ENCODE data around the gene ARMC12.
"Not testable (repeated sequence)": the region's sequence is repeated elsewhere in the genome, so short reads cannot be mapped to it uniquely, and the experiment has no call there.

The ARMC12 gene

DNA sequence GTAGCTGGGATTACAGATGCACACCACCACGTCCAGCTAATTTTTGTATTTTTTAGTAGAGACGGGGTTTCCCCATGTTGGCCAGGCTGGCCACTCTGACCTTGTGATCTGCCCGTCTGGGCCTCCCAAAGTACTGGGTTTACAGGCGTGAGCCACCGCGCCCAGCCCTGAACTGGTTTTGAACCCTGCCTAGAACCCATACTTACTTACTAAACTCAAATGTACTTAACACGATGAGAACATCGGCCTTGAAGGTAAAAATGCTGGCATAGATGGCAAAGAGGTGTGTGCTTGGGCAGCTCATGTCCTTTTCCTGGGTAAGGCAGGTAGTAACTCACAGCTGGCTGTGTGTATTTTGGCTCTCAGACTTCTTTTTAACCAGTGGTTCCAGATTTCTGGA, 3.2 kb upstream of the ARMC12 start:
- no peak for DNase-seq

DNA sequence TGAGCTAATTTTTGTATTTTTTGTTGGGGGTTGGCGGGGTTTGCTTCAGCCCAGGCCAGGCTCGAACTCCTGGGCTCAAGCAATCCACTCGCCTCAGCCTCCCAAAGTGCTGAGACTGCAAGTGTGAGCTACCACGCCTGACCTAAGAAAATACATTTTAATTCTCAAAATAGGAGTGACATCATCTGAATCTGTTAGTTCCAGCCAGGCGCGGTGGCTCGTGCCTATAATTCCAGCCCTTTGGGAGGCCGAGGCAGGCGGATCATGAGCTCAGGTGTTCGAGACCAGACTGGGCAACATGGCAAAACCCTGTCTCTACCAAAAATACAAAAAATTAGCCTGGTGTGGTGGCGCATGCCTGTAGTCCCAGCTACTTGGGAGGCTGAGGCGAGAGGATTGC, 2.5 kb upstream of the ARMC12 start:
- DNase-seq: not testable (repeated sequence)

DNA sequence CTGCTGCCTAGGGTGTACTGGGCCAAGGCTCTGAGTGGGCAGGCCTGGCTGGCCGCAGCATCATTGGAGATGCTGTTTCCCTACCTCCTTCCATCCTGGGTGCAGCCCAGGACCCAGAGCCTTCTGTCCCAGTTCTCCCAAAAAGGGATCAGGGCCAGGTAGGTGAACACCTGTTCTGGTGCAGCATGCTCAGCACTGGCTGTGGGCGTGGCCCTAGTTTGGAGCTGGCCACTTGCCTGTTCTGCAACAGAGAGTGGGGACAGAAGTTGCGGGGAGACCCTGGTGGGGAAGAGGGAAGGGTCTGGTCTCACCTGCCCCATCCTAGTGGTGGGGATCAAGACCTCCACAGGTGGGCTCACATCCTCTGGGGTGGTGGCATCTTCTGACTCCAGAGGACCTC, 1.4 kb upstream of the ARMC12 start:
- no peak for DNase-seq

DNA sequence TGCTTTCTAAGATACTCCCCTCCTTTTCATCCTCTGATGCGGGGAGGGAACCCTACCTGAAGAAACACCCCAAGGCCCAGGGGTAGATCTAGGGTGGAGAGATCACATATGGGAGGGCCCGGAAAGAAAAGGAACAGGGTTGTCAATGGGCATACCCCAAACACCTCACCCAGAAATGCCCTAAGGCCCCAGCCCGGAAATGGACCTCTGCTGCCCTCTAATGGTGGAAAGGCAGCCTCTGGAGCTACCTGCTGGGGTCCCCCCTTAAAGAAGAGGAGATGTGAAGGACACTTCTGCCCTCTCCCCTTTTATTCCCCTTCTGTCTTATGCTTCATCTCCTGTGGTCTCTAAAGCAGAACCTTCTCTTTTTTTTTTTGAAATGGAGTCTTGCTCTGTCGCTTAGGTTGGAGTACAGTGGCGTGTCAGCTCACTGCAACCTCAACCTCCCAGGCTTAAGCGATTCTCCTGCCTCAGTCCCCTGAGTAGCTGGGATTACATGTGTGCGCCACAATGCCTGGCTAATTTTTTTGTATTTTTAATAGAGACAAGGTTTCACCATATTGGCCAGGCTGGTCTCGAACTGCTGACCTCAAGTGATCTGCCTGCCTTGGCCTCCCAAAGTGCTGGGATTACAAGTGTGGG, 458 bp upstream of the ARMC12 start:
- DNase-seq: peak in 43 of 56 donors; percentile 12 to 84 (median 55)

DNA sequence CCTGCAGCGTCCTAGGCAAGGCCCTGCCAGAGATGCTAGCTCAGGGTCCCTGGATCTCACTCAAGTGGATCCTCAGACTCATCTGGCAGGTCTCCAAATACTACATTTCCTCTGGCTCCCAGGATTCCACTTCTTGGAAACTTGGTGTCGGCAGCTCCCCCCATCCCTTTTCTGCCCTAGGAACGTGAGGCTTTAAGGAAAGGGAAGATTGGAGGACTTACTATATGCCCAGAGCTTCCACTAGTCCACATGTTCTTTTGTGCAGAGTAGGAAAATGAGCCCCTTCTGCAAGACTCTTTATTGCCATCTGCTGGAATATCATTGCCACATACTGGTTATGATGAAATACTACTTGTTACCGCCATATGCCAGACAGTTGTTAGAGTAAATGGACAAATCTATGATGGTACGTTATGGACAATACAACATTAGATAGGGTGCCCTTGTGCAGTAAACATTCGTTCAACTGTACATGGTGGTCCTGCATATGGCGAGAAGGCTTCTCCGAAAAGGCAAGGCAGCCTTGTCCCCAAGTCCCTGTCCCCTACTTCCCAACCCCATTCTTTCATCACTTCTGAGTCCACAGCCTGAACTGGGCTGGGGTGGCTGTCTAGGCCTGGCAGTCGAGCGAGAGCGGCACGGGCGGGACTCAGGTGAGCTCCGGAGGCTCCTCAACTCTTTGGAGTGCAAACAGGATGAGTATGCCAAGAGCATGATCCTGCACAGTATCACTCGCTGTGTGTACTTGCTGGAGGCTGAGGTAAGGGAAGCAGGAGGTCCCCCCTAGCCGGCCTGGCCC, 780 bp downstream of the ARMC12 start:
- DNase-seq: peak in 10 of 56 donors; percentile 10 to 61 (median 26)

DNA sequence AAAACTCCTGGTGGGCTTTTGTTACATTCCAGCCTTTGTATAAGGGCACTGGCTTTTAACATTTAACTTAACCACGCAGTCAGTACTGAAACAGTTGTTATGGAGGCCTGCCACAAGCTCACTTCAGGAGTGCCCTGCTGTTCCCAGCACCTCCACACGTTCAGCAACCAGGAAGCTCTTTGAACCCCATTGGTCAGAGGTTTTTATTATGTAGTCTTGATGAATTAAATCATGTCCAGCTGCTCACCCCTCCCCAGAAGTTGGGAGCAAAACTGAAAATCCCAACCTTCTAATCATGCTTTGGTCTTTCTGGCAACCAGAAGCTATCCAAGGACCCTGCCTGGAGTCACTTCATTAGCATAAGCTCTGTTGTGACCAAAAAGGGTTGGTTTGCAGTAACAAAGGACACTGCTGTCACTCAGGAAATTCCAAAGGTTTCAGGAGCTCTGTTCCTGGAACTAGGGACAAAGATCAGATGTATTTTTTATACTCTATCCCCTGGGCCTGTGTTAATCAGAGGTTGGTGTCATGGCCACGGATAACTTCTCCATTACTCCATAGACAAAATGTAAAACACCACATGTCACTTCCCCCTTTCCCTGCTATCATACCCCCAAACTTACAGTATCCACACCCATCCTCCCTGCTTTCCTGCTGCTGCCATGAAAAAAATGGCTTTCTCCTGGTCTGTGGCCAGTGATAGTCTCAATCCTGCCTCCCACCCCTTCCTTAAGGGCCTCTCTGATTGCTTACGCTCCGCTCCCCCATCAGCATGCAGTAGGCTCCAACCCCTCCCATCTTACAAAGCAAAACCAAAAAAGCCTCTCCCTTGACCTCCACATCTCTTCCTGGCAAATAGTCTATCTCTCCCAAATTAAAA, 3.1 kb downstream of the ARMC12 start:
- DNase-seq: no peak

DNA sequence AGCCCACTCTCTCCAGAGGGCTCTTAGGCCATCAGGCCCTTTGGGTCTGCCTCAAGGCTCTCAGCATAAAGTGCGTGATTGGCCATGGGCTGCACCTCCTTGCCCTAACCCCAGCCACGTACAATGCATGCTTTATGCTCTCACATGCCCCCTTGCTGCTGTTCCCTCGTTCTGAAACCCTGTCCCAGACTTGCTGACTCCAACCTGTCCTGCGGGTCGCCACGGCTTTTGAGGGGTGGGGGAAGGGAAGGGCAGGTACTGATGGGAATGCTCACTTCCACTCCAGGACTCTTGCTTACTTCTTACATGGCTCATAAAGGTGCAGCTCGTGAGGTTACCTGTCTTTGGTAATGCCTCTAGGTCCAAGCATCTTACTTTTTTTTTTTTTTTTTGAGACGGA, 6.0 kb downstream of the ARMC12 start:
- DNase-seq: no peak

DNA sequence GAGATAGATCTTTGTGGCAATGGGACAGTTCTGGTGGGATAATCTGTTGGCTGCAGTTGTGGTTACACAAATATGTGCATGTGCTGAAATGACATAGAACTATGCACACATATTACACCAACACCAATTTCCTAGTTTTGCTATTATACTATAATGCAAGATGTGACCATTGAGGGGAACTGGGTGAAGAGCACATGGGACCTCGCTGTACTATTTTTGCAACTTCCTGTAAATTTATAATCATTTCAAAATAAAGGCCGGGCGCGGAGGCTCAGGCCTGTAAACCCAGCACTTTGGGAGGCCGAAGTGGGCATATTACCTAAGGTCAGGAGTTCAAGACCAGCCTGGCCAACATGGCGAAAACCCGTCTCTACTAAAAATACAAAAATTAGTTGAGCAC, 8.7 kb downstream of the ARMC12 start:
- no peak for DNase-seq

DNA sequence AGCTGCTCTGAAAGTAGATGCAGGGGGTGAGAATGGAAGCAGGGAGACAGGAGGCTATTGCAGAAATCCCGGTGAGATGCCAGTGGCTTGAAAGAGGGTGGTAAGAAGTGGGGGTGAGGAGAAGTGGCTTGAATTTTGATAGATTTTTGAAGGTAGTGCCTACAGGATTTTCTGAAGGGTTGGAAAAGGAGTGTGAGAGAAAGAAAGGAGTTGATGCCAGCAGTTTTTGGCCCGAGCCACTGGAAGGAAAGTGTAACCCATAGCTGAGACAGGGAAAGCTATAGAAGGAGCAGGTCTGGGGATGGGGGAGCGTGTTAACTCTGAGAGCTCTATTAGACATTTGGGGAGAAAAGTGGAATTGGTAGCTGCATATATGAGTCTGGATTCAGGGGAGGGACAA, 9.7 kb downstream of the ARMC12 start:
- DNase-seq: no peak

DNA sequence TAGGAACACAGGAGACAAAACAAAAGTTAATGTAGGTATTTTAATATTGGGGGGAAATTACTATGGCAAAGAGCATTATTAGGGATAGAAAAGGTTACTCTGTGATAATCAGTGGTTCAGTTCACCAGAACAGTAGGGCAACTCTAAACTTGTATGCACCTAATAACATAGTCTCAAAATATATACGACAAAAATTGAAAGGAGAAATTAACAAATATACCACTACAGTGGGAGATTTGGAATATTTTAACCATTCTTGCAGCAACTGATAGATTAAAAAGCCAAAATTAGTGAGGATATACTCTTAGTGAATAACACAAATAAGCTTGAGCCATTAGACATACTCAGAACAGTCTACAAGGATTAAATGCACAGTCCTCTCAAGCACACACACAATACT, 11.0 kb downstream of the ARMC12 start:
- no peak for DNase-seq

DNA sequence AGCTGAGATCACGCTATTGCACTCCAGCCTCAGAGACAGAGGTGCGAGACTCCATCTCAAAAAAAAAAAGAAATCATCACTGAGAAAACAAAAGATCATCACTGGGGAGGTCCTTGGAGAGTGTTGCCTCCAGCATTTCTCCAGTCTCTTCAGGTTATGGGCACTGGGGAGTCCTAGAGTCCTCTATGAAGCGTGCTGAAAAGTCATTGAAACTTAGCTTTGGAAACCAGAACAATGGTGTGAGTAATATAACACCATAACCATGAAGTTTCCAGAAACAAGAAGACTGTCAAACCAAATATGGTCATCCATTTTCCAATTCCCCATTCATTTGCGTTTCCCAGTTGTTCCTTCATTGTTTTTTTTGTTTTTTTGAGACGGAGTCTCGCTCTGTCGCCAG, 13.7 kb downstream of the ARMC12 start:
- no peak for DNase-seq

DNA sequence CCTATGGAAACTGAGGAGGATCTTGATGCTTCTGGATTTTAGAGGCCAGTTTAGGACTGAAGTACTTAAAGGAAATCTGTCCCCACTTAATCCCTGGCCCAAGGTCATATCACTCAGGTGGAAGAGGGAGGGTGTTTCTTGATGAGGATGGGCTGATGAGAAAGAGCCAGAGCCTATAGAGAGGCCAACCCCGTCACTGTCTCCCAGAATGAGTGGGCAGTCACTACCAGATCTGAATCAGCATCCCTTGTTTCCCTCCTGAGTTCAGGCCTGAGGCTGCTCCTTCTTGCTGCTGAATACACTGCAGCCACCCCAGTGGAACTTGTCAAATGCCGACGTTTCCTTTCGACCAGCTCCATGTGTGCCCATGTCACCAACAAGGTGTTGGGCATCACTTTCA, 14.8 kb downstream of the ARMC12 start:
- no peak for DNase-seq

DNA sequence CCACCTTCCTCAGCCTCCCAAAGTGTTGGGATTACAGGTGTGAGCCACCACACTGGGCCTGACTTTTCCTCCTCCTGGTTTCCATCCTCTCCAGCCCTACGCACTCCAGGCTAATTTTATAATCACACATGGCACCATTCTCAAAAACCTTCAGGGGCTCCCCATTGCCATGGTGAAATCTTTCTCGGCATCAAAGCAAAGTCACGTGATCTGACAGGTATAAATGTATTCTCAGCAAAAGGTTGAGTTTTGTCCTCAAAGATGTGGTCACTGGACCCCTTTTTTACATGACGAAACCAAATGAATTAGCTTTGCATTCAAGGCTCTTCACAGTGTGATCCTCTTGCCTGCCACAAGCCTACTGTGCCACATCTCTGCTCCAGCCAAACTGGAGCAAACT, 15.5 kb downstream of the ARMC12 start:
- no peak for DNase-seq

DNA sequence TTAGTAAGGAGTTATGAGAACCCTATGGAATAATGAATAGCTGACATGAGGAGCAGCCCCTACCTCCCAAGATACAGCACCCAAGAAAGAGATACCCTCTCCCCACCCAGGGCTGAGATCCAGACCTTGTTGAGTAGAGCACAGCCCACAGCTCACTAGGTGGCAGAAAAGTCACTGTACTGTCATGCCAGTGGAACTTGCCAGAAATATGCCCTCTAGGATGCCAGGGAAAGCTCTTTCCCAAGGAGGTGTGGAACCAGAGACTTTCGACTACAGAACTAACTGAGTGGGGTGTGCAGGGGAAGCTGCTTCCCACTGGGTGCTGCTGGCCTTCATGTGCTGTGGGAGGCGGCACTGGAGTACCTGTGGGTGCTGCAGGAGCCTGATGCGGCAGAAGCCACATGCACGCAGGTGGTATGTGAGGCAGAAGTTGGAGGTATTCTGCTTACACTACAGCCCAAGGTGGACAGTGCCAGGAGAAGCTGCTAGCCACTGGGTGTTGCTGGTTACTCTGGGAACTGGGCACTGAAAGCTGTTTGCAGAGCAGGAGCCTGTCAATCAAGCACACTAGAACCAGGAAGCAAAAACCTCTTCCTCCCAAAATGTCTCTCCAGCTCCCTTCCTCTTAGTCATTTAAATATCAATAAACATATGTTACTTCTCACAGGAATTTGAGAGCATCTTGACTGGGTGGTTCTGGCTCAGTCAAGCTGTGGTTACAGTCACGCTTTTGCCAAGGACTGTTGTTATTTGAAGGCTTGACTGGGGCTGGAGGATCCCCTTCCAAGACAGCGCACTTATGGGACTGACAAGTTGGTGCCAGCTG, 17.8 kb downstream of the ARMC12 start:
- DNase-seq: no peak

DNA sequence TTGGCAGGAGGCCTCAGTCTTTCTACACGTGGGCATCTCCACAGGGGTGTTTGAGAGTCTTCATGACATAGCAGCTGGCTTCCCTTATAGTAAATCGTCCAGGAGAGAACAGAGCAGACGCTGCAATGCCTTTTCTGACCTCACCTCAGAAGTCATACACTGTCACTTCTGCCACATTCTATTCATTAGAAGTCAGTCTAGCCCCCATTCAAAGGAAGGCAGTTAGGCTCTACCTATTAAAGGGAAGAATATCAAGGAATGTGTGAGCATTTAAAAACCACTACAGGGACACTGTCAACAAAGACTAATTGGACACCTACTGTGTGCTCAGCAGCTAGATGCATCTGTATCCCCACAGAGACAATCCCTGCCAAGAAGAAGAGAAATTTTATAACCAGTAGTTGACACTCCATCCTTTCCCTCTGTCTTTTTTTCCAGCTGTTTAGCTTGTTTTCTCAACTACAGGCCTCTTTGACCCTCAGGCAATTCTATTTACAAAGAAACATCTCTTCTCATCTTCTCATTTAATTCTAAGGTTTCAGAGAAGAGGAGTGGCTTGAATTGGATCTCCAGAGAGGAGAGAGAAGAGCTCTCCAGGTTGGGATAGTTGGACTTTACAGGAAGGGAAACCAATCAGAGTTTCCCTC, 18.6 kb downstream of the ARMC12 start:
- DNase-seq: no peak

DNA sequence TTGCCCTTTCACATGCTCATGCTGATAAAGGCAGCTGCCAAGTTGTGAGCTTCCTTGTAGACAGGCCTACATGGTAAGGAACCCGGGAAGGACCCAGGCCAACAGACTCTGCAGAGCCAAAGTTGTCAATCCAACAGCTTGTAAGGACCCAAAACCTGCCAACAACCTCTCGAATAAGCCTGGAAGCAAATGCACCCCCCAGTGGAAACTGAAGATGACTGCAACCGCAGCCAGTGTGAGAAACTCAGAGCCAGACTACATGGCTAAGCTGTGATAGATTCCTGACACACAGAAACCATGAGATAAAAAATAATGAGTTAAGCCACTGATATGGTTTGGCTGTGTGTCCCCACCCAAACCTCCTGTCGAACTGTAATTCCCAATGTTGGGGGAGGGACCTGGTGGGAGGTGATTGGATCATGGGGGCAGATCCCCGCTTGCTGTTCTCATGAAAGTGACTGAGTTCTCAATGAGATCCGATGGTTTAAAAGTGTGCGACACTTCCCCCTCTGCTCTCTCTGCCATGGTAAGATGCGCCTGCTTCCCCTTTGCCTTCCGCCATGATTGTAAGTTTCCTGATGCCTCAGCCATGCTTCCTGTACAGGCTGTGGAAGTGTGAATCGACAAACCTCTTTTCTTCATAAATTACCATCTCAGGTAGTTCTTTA, 20.8 kb downstream of the ARMC12 start:
- peak in 2 of 56 donors; percentile 7 to 11 for DNase-seq

DNA sequence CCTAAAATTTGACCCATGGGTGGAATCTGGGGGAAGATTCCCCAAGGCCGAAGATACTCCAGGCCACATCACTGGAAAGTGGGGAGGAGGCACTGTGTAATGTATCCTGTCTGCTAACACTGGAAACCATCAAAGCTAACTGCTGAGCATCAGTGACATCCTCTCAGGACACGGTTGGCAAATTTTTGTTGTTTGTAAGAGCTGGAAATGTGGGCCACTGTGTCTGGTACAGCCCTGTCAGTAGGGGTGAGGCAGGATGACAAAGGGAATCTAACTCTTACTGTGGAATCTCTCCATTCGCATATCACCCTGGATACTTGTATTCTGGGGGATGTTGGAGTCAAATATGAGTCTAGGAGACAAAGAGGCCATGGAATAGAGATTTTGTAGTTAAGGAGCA, 22.6 kb downstream of the ARMC12 start:
- DNase-seq: no peak

DNA sequence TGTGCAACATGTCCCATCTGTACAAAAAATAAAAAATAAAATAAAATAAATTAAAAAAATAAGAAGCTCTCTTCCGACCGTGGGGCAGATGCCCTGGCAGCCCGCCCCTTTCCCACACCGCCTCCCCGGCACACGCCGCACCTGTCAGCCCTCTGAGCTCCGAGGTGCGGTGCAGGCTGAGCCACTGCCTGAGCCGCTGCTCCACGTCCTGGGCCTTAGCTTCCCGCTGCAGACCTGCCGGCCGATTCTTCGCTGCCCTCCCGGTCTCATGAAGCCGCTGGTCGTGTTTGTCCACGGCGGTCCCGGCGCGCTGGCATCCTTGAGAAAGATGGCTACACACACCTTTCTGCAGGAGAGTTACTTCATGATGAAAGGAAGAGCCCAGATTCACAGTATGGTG, 28.9 kb downstream of the ARMC12 start:
- DNase-seq: no peak

DNA sequence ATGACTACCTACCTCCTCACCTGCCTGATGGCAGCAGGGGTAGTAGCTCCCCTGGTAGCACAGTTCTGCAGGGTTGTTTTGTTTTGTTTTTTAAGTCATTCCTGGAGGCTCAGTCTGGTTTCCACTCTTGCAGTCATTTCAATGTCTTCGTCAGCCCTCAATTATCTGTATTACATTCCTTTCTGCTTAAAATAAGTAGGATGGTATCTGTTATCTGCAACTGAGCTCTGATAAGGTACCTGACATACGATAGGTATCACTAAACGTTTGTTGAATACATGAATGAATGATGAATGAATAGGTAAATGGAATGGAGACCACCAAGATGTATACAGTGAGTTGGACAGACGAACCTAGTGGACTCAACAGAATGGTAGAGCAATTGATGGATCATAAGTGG, 32.4 kb downstream of the ARMC12 start:
- no peak for DNase-seq

DNA sequence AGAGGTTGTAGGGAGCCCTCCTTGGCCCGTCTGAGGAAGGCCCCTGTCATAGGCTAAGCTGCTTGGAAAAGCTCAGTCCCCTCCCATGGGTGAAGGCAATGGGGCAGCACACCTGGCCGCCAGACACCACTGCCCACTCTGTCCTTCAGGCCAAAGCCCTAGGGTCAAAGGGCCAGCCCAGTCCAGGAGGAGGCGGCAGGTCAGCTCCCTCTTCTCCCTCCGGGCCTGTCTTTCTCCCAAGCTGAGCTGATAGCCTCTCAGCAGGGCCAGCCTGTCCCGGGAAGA, 34.5 kb downstream of the ARMC12 start:
- no peak for DNase-seq

All from amygdala (tissue), 56 donors.